A673 (cell line): ENCODE data around the gene ATP1B2.

ENCODE experiments used
- CTCF ChIP-seq: fragments of 300-800, 200-600 bp; sonication (generic); conservative IDR thresholded peaks from 2 replicates; pipeline ENCODE4 v1.5.1; 2017; ENCODE audit warnings: low read depth, mild to moderate bottlenecking, antibody characterized with exemption, low read length, moderate library complexity, mixed read lengths
- EZH2 ChIP-seq: fragments of 200-600 bp; sonication (generic); IDR thresholded peaks from 2 replicates; pipeline ENCODE4 v1.6.1; 2017; ENCODE audit warnings: borderline replicate concordance, low read depth, mild to moderate bottlenecking, mixed read lengths, antibody characterized with exemption, low read length; ENCODE audit not compliant: poor library complexity, severe bottlenecking

- no peak for TF ChIP-seq CTCF
- no peak for TF ChIP-seq EZH2
Observed at GRCh38 chr17:7705269-7706255, 54.8 kb downstream of the ATP1B2 start.
